Measurements from ENCODE around the gene DET1. TPM values are rescaled to one million over a fixed set of nuclear protein-coding genes. Genes with fewer than 3 reads are reported as not detected.

The DET1 gene
- polyA plus RNA-seq, 3 donors from 2014 or later, result 0.80 to 1.3 TPM; not detected in 1

GRCh38 chr15:88505721-88506120, 40.8 kb downstream of the DET1 start:
- Mint-ChIP-seq H3K36me3 (peaks cover 21 to 39% (median 37%) of the 10 kb centered on the region in 3 donors), H3K4me1 (no peaks in the 10 kb centered on the region), H3K4me3 (no peak overlapping the region), H3K27me3 (ENCODE audit: low read depth in 3 of 3) (no peaks in the 10 kb centered on the region), H3K9me3 (no peaks in the 10 kb centered on the region), H3K27ac (no peak overlapping the region)
- no peak for DNase-seq

- no peak for DNase-seq
- Mint-ChIP-seq H3K27me3 (ENCODE audit: low read depth in 3 of 3) (no peaks in the 10 kb centered on the region), H3K4me1 (no peaks in the 10 kb centered on the region), H3K27ac (no peak overlapping the region), H3K36me3 (peaks cover 16 to 30% (median 28%) of the 10 kb centered on the region in 3 donors), H3K9me3 (no peaks in the 10 kb centered on the region), H3K4me3 (no peak overlapping the region)
Observed at GRCh38 chr15:88504445-88504844, 42.0 kb downstream of the DET1 start.

- Mint-ChIP-seq H3K27ac (no peak overlapping the region), H3K27me3 (ENCODE audit: low read depth in 3 of 3) (peaks cover 0 to 3% (median 0%) of the 10 kb centered on the region in 3 donors), H3K36me3 (peaks cover 4 to 15% (median 12%) of the 10 kb centered on the region in 3 donors), H3K4me3 (no peak overlapping the region), H3K4me1 (no peaks in the 10 kb centered on the region), H3K9me3 (no peaks in the 10 kb centered on the region)
- no peak for DNase-seq
Observed at GRCh38 chr15:88498996-88499395, 47.5 kb downstream of the DET1 start.

- DNase-seq, result no peak
- H3K27ac Mint-ChIP-seq, result no peak overlapping the region
- peaks cover 0 to 3% (median 0%) of the 10 kb centered on the region in 3 donors for H3K27me3 Mint-ChIP-seq (ENCODE audit: low read depth in 3 of 3)
- no peaks in the 10 kb centered on the region for H3K4me1 Mint-ChIP-seq
- peaks cover 4 to 13% (median 6%) of the 10 kb centered on the region in 3 donors for H3K36me3 Mint-ChIP-seq
- no peak overlapping the region for H3K4me3 Mint-ChIP-seq
- H3K9me3 Mint-ChIP-seq, result no peaks in the 10 kb centered on the region
Observed at GRCh38 chr15:88497109-88497765, 49.2 kb downstream of the DET1 start.

- Mint-ChIP-seq H3K4me1 (no peaks in the 10 kb centered on the region), H3K27ac (no peak overlapping the region), H3K9me3 (no peaks in the 10 kb centered on the region), H3K36me3 (peaks cover 0 to 4% (median 3%) of the 10 kb centered on the region in 3 donors), H3K4me3 (no peak overlapping the region), H3K27me3 (ENCODE audit: low read depth in 3 of 3) (peaks cover 0 to 5% (median 2%) of the 10 kb centered on the region in 3 donors)
- DNase-seq, result no peak
Observed at GRCh38 chr15:88493844-88494243, 52.6 kb downstream of the DET1 start.

GRCh38 chr15:88491158-88491557, 55.3 kb downstream of the DET1 start:
- Mint-ChIP-seq H3K36me3 (peaks cover 0 to 3% (median 0%) of the 10 kb centered on the region in 3 donors), H3K27ac (no peak overlapping the region), H3K4me1 (no peaks in the 10 kb centered on the region), H3K27me3 (ENCODE audit: low read depth in 3 of 3) (peaks cover 0 to 4% (median 2%) of the 10 kb centered on the region in 3 donors), H3K4me3 (no peak overlapping the region), H3K9me3 (no peaks in the 10 kb centered on the region)
- no peak for DNase-seq

GRCh38 chr15:88490036-88490435, 56.4 kb downstream of the DET1 start:
- Mint-ChIP-seq H3K9me3 (no peaks in the 10 kb centered on the region), H3K36me3 (peaks cover 0 to 3% (median 0%) of the 10 kb centered on the region in 3 donors), H3K27ac (no peak overlapping the region), H3K4me3 (no peak overlapping the region), H3K4me1 (no peaks in the 10 kb centered on the region), H3K27me3 (ENCODE audit: low read depth in 3 of 3) (peaks cover 0 to 4% (median 2%) of the 10 kb centered on the region in 3 donors)
- no peak for DNase-seq

- Mint-ChIP-seq H3K36me3 (peaks cover 0 to 3% (median 0%) of the 10 kb centered on the region in 3 donors), H3K27ac (no peak overlapping the region), H3K4me3 (no peak overlapping the region), H3K9me3 (no peaks in the 10 kb centered on the region), H3K27me3 (ENCODE audit: low read depth in 3 of 3) (peaks cover 0 to 4% (median 2%) of the 10 kb centered on the region in 3 donors), H3K4me1 (no peaks in the 10 kb centered on the region)
- no peak for DNase-seq
Observed at GRCh38 chr15:88489321-88489720, 57.2 kb downstream of the DET1 start.

- peak overlapping the region in 1 of 6 donors; percentile 21 for H3K27ac Mint-ChIP-seq
- peaks cover 0 to 4% (median 2%) of the 10 kb centered on the region in 3 donors for H3K27me3 Mint-ChIP-seq (ENCODE audit: low read depth in 3 of 3)
- H3K4me1 Mint-ChIP-seq, result no peaks in the 10 kb centered on the region
- H3K4me3 Mint-ChIP-seq, result no peak overlapping the region
- H3K9me3 Mint-ChIP-seq, result no peaks in the 10 kb centered on the region
- DNase-seq, result no peak
- H3K36me3 Mint-ChIP-seq, result no peaks in the 10 kb centered on the region
Observed at GRCh38 chr15:88487796-88488523, 58.5 kb downstream of the DET1 start.

GRCh38 chr15:88487178-88487795, 59.2 kb downstream of the DET1 start:
- Mint-ChIP-seq H3K4me3 (no peak overlapping the region), H3K36me3 (no peaks in the 10 kb centered on the region), H3K27ac (peak overlapping the region in 1 of 6 donors; percentile 21), H3K27me3 (ENCODE audit: low read depth in 3 of 3) (peaks cover 0 to 4% (median 2%) of the 10 kb centered on the region in 3 donors), H3K4me1 (no peaks in the 10 kb centered on the region), H3K9me3 (no peaks in the 10 kb centered on the region)
- DNase-seq, result no peak

- Mint-ChIP-seq H3K4me3 (no peak overlapping the region), H3K27ac (no peak overlapping the region), H3K27me3 (ENCODE audit: low read depth in 3 of 3) (peaks cover 0 to 2% (median 0%) of the 10 kb centered on the region in 3 donors), H3K36me3 (no peaks in the 10 kb centered on the region), H3K9me3 (no peaks in the 10 kb centered on the region), H3K4me1 (no peaks in the 10 kb centered on the region)
- DNase-seq, result no peak
Observed at GRCh38 chr15:88484682-88485331, 61.7 kb downstream of the DET1 start.

- DNase-seq, result no peak
- H3K4me1 Mint-ChIP-seq, result no peaks in the 10 kb centered on the region
- H3K27me3 Mint-ChIP-seq (ENCODE audit: low read depth in 3 of 3), result peaks cover 0 to 2% (median 0%) of the 10 kb centered on the region in 3 donors
- H3K27ac Mint-ChIP-seq, result no peak overlapping the region
- peaks cover 0 to 7% (median 4%) of the 10 kb centered on the region in 3 donors for H3K36me3 Mint-ChIP-seq
- no peak overlapping the region for H3K4me3 Mint-ChIP-seq
- H3K9me3 Mint-ChIP-seq, result no peaks in the 10 kb centered on the region
Observed at GRCh38 chr15:88482263-88482662, 64.2 kb downstream of the DET1 start.

- H3K4me1 Mint-ChIP-seq, result no peaks in the 10 kb centered on the region
- no peak for DNase-seq
- no peak overlapping the region for H3K27ac Mint-ChIP-seq
- peaks cover 0 to 2% (median 0%) of the 10 kb centered on the region in 3 donors for H3K27me3 Mint-ChIP-seq (ENCODE audit: low read depth in 3 of 3)
- H3K4me3 Mint-ChIP-seq, result no peak overlapping the region
- no peaks in the 10 kb centered on the region for H3K9me3 Mint-ChIP-seq
- peaks cover 5 to 12% (median 9%) of the 10 kb centered on the region in 3 donors for H3K36me3 Mint-ChIP-seq
Observed at GRCh38 chr15:88480981-88481380, 65.5 kb downstream of the DET1 start.
